ENCODE data around the gene SGMS2. TPM values are rescaled to one million over a fixed set of nuclear protein-coding genes. Genes with fewer than 3 reads are reported as not detected.

The SGMS2 gene
- total and polyA plus RNA-seq, 9 of the 15 experiments (the other 6 are each of a cell fraction or from before 2014, with no cell fraction given) = 0.07 to 0.25 (median 0.11) TPM; not detected in 5

GRCh38 chr4:107945809-107946208 is 121.1 kb downstream of the SGMS2 start:
- no TSS peak for BruUV-seq (replicated peaks)
- DNase-seq (ENCODE audit: extremely low read depth in 1 of 4, low spot score in 3 of 4) (no peak), FAIRE-seq (no peak), ATAC-seq (no peak)
- Histone ChIP-seq H3K9me3 (replicated peaks; ENCODE audit: control insufficient read depth, insufficient read depth, low read depth, low read length) (no peaks in the 10 kb centered on the region), H3K27me3 (ENCODE audit: control insufficient read depth in 2 of 2, insufficient read depth in 2 of 2, low read length in 2 of 2) (no peaks in the 10 kb centered on the region), H4K20me1 (replicated peaks; ENCODE audit: control insufficient read depth, insufficient read depth, low read length) (no peaks in the 10 kb centered on the region), H3K9ac (ENCODE audit: insufficient read depth in 1 of 2, low read depth in 2 of 2, low read length in 2 of 2) (no peak overlapping the region), H3K4me2 (ENCODE audit: insufficient read depth, low read length) (no peak overlapping the region), H3K27ac (ENCODE audit: extremely low read depth, low read depth, low read length) (no peak overlapping the region), H3K79me2 (ENCODE audit: control insufficient read depth, insufficient read depth, low read length) (no peaks in the 10 kb centered on the region), H3K36me3 (ENCODE audit: control insufficient read depth, insufficient read depth, low read length) (no peaks in the 10 kb centered on the region), H3K4me1 (replicated peaks in 1 of 2; ENCODE audit: control insufficient read depth in 2 of 2, insufficient read depth in 2 of 2, low read length in 2 of 2) (no peaks in the 10 kb centered on the region), H3K9me1 (ENCODE audit: control insufficient read depth, insufficient read depth, low read length) (no peaks in the 10 kb centered on the region), H3K4me3 (no peak overlapping the region), H2AFZ (ENCODE audit: low read depth, low read length) (no peak overlapping the region)
- in situ Hi-C loops (cut with MboI) = no loop called here
- ChIA-PET POLR2A (no interaction called here), CTCF (ENCODE audit: low intra/inter-chr PET ratio) (no interaction called here)
- intact Hi-C loops (cut with micrococcal nuclease) = no loop called here
- TF ChIP-seq ASH1L (IDR thresholded peaks at IDR 0.05; ENCODE audit: borderline replicate concordance, low read depth, partially characterized antibody) (no peak), BCOR (IDR thresholded peaks at IDR 0.05) (0 out of 2 replicates have a peak, but pooled peaks have one; percentile 23), RBM25 (IDR thresholded peaks at IDR 0.05; ENCODE audit: low read depth, low read length, severe bottlenecking) (peak; percentile 76), YY1 (IDR thresholded peaks at IDR 0.05; ENCODE audit: borderline replicate concordance in 1 of 3, control insufficient read depth in 1 of 3, extremely low read depth in 1 of 3, insufficient read depth in 3 of 3, insufficient read length in 1 of 3, insufficient replicate concordance in 2 of 3, low read depth in 1 of 3, low read length in 2 of 3) (no peak), SMAD1 (IDR thresholded peaks at IDR 0.05; ENCODE audit: low read depth, low read length, partially characterized antibody) (no peak), ZFP36 (IDR thresholded peaks at IDR 0.05; ENCODE audit: low read depth, low read length, partially characterized antibody) (peak; percentile 13)
- 63% methylated on average over 3 of the region's 3 CpGs for WGBS (ENCODE audit: insufficient coverage, low coverage, missing lambda C conversion rate)
